ENCODE results near the gene ABCF2.

DNA sequence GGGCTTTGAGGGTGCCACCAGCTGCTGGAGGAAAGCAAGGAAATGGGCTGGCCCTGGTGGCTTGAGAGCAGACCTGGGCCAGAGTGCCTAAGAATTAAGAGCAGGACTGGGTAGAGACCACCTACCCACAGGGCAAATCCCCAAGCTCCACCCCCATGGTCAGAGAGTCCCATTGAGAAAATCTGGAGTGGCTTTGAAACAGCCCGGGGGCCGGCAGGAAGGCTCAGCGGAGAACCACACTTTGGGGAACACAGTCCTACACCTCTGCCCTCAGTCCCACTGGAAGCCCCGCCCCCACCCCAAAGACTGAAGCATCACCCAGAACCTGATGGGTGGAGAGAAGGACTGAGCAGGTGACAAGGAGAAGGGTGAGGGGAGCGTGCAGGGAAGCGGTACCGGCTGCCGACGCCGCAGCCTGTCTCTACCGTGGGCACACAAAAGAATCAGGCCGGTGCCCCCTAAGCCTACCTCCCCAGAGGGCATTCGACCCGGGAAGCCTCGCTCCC lies 17.9 kb upstream of the ABCF2 start:
- TF ChIP-seq, protein P1, sequence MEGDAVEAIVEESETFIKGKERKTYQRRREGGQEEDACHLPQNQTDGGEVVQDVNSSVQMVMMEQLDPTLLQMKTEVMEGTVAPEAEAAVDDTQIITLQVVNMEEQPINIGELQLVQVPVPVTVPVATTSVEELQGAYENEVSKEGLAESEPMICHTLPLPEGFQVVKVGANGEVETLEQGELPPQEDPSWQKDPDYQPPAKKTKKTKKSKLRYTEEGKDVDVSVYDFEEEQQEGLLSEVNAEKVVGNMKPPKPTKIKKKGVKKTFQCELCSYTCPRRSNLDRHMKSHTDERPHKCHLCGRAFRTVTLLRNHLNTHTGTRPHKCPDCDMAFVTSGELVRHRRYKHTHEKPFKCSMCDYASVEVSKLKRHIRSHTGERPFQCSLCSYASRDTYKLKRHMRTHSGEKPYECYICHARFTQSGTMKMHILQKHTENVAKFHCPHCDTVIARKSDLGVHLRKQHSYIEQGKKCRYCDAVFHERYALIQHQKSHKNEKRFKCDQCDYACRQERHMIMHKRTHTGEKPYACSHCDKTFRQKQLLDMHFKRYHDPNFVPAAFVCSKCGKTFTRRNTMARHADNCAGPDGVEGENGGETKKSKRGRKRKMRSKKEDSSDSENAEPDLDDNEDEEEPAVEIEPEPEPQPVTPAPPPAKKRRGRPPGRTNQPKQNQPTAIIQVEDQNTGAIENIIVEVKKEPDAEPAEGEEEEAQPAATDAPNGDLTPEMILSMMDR (IDR thresholded peaks at IDR 0.05), result no peak
- no peak for TF ChIP-seq POLR2A (IDR thresholded peaks at IDR 0.05)
